CD4-positive, alpha-beta T cell treated with Interleukin-6 for 4 hours (primary cell): ENCODE results near the gene SLC8A2.
"Not testable (repeated sequence)": the region's sequence is repeated elsewhere in the genome, so short reads cannot be mapped to it uniquely, and the experiment has no call there.

Source experiments
- DNase-seq: peaks from one replicate; pipeline ENCODE4 v3.0.0-alpha.2; 2020; ENCODE audit warnings: mixed read lengths

The SLC8A2 gene

GRCh38 chr19:47407417-47407774, 64.3 kb downstream of the SLC8A2 start:
- DNase-seq = no peak

- DNase-seq = no peak
Observed at GRCh38 chr19:47406711-47407416, 64.8 kb downstream of the SLC8A2 start.

GRCh38 chr19:47405854-47406417, 65.8 kb downstream of the SLC8A2 start:
- DNase-seq = no peak

- no peak for DNase-seq
Observed at GRCh38 chr19:47405197-47405550, 66.5 kb downstream of the SLC8A2 start.

GRCh38 chr19:47404334-47405196, 67.1 kb downstream of the SLC8A2 start:
- DNase-seq = no peak

- DNase-seq = no peak
Observed at GRCh38 chr19:47402504-47402903, 69.2 kb downstream of the SLC8A2 start.

GRCh38 chr19:47398707-47399597, 72.7 kb downstream of the SLC8A2 start:
- DNase-seq = no peak

- DNase-seq = peak; percentile 86
Observed at GRCh38 chr19:47391510-47392223, 80.0 kb downstream of the SLC8A2 start.

GRCh38 chr19:47390533-47391488, 80.9 kb downstream of the SLC8A2 start:
- DNase-seq = no peak

GRCh38 chr19:47389150-47389556, 82.5 kb downstream of the SLC8A2 start:
- no peak for DNase-seq

GRCh38 chr19:47388721-47389120, 83.0 kb downstream of the SLC8A2 start:
- not testable (repeated sequence) for DNase-seq

- DNase-seq = not testable (repeated sequence)
Observed at GRCh38 chr19:47387623-47388022, 84.1 kb downstream of the SLC8A2 start.

GRCh38 chr19:47386582-47386981, 85.1 kb downstream of the SLC8A2 start:
- DNase-seq = not testable (repeated sequence)

- DNase-seq = not testable (repeated sequence)
Observed at GRCh38 chr19:47384533-47384932, 87.2 kb downstream of the SLC8A2 start.

GRCh38 chr19:47383890-47384289, 87.8 kb downstream of the SLC8A2 start:
- not testable (repeated sequence) for DNase-seq

GRCh38 chr19:47381653-47382279, 89.9 kb downstream of the SLC8A2 start:
- DNase-seq = peak; percentile 14

- DNase-seq = no peak
Observed at GRCh38 chr19:47381121-47381520, 90.6 kb downstream of the SLC8A2 start.

- no peak for DNase-seq
Observed at GRCh38 chr19:47380559-47380958, 91.1 kb downstream of the SLC8A2 start.

GRCh38 chr19:47379381-47379938, 92.2 kb downstream of the SLC8A2 start:
- DNase-seq = no peak

- no peak for DNase-seq
Observed at GRCh38 chr19:47378246-47378645, 93.4 kb downstream of the SLC8A2 start.
